KMS-11 (cell line): ENCODE results near the gene WNT6.

Experiments
- H2AFZ ChIP-seq: fragments of 200-600 bp; sonication (generic); 2 replicates; pipeline ENCODE4 v1.6.1; 2016; ENCODE audit warnings: antibody characterized with exemption, mixed run types, low read depth
- H3K27ac ChIP-seq: fragments of 200-600 bp; sonication (generic); 2 replicates; pipeline ENCODE4 v1.6.1; 2016; ENCODE audit warnings: mild to moderate bottlenecking, mixed run types
- H3K27me3 ChIP-seq: fragments of 200-600 bp; sonication (generic); 2 replicates; pipeline ENCODE4 v1.6.1; 2017; ENCODE audit warnings: mild to moderate bottlenecking, low read depth, mixed run types, moderate library complexity; ENCODE audit not compliant: insufficient read depth
- H3K36me3 ChIP-seq: fragments of 200-600 bp; sonication (generic); 2 replicates; pipeline ENCODE4 v1.6.1; 2017; ENCODE audit warnings: mild to moderate bottlenecking, mixed run types; ENCODE audit not compliant: insufficient read depth
- H3K4me1 ChIP-seq: fragments of 200-600 bp; sonication (generic); 2 replicates; pipeline ENCODE4 v1.6.1; 2016; ENCODE audit warnings: mild to moderate bottlenecking, low read depth, mixed run types; ENCODE audit not compliant: poor library complexity, severe bottlenecking
- H3K4me2 ChIP-seq: fragments of 200-600 bp; sonication (generic); 2 replicates; pipeline ENCODE4 v1.7.0; 2016; ENCODE audit warnings: mild to moderate bottlenecking, mixed run types
- H3K4me3 ChIP-seq: fragments of 200-600 bp; sonication (generic); IDR thresholded peaks from 2 replicates; pipeline ENCODE4 v1.6.1; 2017; ENCODE audit warnings: low read depth, low read length, mixed read lengths; ENCODE audit not compliant: insufficient read depth
- H3K79me2 ChIP-seq: fragments of 200-600 bp; sonication (generic); 2 replicates; pipeline ENCODE4 v1.6.1; 2016; ENCODE audit warnings: low read depth, mixed run types; ENCODE audit not compliant: insufficient read depth
- H3K9ac ChIP-seq: fragments of 200-600 bp; sonication (generic); 2 replicates; pipeline ENCODE4 v1.6.1; 2016; ENCODE audit warnings: mild to moderate bottlenecking, mixed run types
- H4K20me1 ChIP-seq: fragments of 200-600 bp; sonication (generic); 2 replicates; pipeline ENCODE4 v1.6.1; 2016; ENCODE audit warnings: mild to moderate bottlenecking, mixed run types; ENCODE audit not compliant: insufficient read depth
- TF ChIP-seq, protein P1 (sequence below): fragments of 200-600 bp; sonication (generic); conservative IDR thresholded peaks from 2 replicates; pipeline ENCODE4 v1.6.1; 2017; ENCODE audit warnings: low read depth, mild to moderate bottlenecking, antibody characterized with exemption, low read length, moderate library complexity, mixed read lengths

Gene WNT6

DNA sequence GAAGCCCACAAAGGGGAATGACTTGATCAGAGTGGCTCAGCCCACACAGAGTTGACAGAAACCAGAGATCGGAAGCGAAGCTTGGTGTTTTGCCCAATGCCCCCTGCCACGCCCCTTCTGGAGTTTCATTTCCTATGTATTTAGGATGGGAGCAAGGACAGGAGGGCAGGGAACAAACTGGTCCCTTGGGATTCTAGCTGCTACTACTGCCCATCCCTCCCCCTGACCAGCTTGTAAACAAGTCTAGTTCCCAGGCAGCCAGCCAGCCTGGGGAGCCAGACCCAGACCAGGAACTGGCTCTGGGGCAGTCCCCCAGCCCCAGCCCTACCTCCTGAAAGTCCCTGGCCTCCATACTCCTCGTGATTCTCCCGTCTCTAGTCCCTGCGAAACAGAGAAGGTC, 8.3 kb downstream of the WNT6 start:
- Histone ChIP-seq H3K27ac (no peak overlapping the region), H2AFZ (no peak overlapping the region), H3K36me3 (no peaks in the 10 kb centered on the region), H3K4me3 (no peak overlapping the region), H3K9ac (no peak overlapping the region), H3K4me1 (no peaks in the 10 kb centered on the region), H3K27me3 (peaks cover 3% of the 10 kb centered on the region; the same call in 1 of the 2 replicates), H4K20me1 (no peaks in the 10 kb centered on the region), H3K4me2 (no peak overlapping the region), H3K79me2 (no peaks in the 10 kb centered on the region)
- TF ChIP-seq, protein P1, sequence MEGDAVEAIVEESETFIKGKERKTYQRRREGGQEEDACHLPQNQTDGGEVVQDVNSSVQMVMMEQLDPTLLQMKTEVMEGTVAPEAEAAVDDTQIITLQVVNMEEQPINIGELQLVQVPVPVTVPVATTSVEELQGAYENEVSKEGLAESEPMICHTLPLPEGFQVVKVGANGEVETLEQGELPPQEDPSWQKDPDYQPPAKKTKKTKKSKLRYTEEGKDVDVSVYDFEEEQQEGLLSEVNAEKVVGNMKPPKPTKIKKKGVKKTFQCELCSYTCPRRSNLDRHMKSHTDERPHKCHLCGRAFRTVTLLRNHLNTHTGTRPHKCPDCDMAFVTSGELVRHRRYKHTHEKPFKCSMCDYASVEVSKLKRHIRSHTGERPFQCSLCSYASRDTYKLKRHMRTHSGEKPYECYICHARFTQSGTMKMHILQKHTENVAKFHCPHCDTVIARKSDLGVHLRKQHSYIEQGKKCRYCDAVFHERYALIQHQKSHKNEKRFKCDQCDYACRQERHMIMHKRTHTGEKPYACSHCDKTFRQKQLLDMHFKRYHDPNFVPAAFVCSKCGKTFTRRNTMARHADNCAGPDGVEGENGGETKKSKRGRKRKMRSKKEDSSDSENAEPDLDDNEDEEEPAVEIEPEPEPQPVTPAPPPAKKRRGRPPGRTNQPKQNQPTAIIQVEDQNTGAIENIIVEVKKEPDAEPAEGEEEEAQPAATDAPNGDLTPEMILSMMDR, result no peak

DNA sequence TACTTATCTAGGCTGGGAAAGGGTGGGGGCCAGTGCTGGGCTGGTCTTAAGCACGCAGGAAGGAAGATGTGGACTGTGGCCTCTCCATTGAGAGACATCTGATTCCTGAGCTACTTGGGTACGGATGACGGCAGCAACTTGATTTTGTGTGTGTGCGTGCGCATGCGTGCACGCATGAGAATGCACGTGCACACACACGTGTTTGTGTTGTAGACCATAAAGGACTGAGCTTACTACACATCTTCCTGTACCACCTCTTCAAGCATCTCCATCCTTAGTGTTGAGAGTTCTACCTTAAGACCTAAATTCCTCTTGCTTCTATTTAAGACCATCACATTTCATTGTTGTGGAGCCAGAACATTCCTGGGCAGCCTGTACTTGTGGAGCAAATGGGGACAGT, 9.5 kb downstream of the WNT6 start:
- H3K4me2 ChIP-seq, result no peak overlapping the region
- no peaks in the 10 kb centered on the region for H3K4me1 ChIP-seq
- no peaks in the 10 kb centered on the region for H3K79me2 ChIP-seq
- no peak overlapping the region for H3K4me3 ChIP-seq
- H3K27ac ChIP-seq, result no peak overlapping the region
- H2AFZ ChIP-seq, result no peak overlapping the region
- no peaks in the 10 kb centered on the region for H4K20me1 ChIP-seq
- peaks cover 3% of the 10 kb centered on the region; the same call in 1 of the 2 replicates for H3K27me3 ChIP-seq
- no peaks in the 10 kb centered on the region for H3K36me3 ChIP-seq
- TF ChIP-seq, protein P1, result no peak
- no peak overlapping the region for H3K9ac ChIP-seq

DNA sequence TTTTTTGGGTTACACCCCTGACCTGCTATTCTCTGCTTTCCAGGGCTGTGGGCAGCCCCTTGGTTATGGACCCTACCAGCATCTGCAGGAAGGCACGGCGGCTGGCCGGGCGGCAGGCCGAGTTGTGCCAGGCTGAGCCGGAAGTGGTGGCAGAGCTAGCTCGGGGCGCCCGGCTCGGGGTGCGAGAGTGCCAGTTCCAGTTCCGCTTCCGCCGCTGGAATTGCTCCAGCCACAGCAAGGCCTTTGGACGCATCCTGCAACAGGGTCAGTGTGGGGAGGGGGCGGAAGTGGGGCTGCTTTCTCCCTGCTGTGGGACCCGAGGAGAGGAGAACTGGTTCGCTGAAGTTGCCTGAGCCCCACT, 11.4 kb downstream of the WNT6 start:
- TF ChIP-seq, protein P1, result no peak
- no peak overlapping the region for H2AFZ ChIP-seq
- no peaks in the 10 kb centered on the region for H3K79me2 ChIP-seq
- no peaks in the 10 kb centered on the region for H3K4me1 ChIP-seq
- H3K27me3 ChIP-seq, result no peaks in the 10 kb centered on the region
- no peaks in the 10 kb centered on the region for H4K20me1 ChIP-seq
- H3K36me3 ChIP-seq, result no peaks in the 10 kb centered on the region
- no peak overlapping the region for H3K4me2 ChIP-seq
- no peak overlapping the region for H3K4me3 ChIP-seq
- no peak overlapping the region for H3K9ac ChIP-seq
- no peak overlapping the region for H3K27ac ChIP-seq

DNA sequence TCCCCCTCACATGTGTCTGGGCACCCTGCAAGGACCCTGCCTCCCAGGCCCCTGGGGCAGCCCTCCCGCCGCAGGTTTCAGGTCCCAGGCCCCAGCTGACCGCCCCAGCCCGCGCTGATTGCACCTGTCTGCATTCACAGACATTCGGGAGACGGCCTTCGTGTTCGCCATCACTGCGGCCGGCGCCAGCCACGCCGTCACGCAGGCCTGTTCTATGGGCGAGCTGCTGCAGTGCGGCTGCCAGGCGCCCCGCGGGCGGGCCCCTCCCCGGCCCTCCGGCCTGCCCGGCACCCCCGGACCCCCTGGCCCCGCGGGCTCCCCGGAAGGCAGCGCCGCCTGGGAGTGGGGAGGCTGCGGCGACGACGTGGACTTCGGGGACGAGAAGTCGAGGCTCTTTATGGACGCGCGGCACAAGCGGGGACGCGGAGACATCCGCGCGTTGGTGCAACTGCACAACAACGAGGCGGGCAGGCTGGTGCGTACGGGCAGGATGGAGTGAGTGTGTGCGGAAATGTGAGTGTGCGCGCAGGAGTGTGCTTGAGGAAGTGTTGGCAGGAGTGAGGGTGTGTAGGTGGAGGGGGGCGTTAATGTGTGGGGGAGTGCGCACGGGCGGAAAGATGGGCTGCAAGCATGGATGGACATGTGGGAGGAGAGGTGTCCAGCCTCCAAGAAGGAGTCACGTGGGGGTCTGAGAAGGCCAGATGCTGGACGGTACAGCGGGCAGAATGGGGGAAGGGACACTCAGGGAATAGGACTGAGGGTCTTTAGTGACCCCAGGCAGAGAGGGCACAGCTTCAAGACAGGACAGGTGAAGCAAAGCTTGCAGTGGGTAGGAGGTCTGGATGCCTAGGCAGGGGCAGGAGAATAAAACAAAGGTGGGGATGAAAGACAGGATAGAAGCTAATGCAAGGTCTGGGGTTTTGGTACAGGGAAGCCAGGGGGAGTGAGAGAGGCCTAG, 12.0 kb downstream of the WNT6 start:
- Histone ChIP-seq H3K4me3 (no peak overlapping the region), H3K36me3 (no peaks in the 10 kb centered on the region), H3K27me3 (no peaks in the 10 kb centered on the region), H3K27ac (no peak overlapping the region), H2AFZ (no peak overlapping the region), H3K79me2 (no peaks in the 10 kb centered on the region), H3K4me2 (no peak overlapping the region), H3K4me1 (peaks cover 4% of the 10 kb centered on the region), H4K20me1 (no peaks in the 10 kb centered on the region), H3K9ac (no peak overlapping the region)
- TF ChIP-seq, protein P1, result no peak
